Calu3 (cell line): ENCODE data around the gene GMDS. TPM values are rescaled to one million over a fixed set of nuclear protein-coding genes. Genes with fewer than 3 reads are reported as not detected.

ENCODE experiments used
- BruUV-seq: library from RNA; stranded (reverse); fragments of 400-500 nt; replicated peaks from 2 replicates; lab custom pipeline; 2021; lab: Mats Ljungman, UMichigan
- CTCF ChIA-PET: fragments of 300-600 bp; sonication (Branson Sonifier 250); formaldehyde crosslinking; loops from one replicate; lab custom pipeline; 2022; ENCODE audit warnings: antibody characterized with exemption; lab: Charles Lee
- DNase-seq: peaks from one replicate; pipeline ENCODE4 v3.0.0; 2022
- H3K27ac Mint-ChIP-seq: one replicate; pipeline ENCODE4 v1.8.0; 2022; ENCODE audit warnings: mixed read lengths; ENCODE audit not compliant: unreplicated experiment
- H3K27me3 Mint-ChIP-seq: one replicate; pipeline ENCODE4 v1.8.0; 2022; ENCODE audit warnings: mixed read lengths; ENCODE audit not compliant: unreplicated experiment
- H3K36me3 Mint-ChIP-seq: one replicate; pipeline ENCODE4 v1.8.0; 2022; ENCODE audit warnings: mild to moderate bottlenecking, moderate library complexity, mixed read lengths; ENCODE audit not compliant: insufficient read depth, unreplicated experiment
- H3K4me1 Mint-ChIP-seq: one replicate; pipeline ENCODE4 v1.8.0; 2022; ENCODE audit warnings: mild to moderate bottlenecking, low read depth, mixed read lengths; ENCODE audit not compliant: unreplicated experiment
- H3K4me3 Mint-ChIP-seq: one replicate; pipeline ENCODE4 v1.8.0; 2022; ENCODE audit warnings: mild to moderate bottlenecking, low read depth, moderate library complexity, mixed read lengths; ENCODE audit not compliant: unreplicated experiment
- H3K9me3 Mint-ChIP-seq: one replicate; pipeline ENCODE4 v1.8.0; 2022; ENCODE audit warnings: low read depth, mixed read lengths; ENCODE audit not compliant: unreplicated experiment
- intact Hi-C: fragments of 100-400 bp; cut with micrococcal nuclease; formaldehyde crosslinking; loops from one replicate; pipeline ENCODE4 v1.10.0; 2022; ENCODE audit not compliant: unreplicated experiment
- total RNA-seq: library from RNA; stranded (reverse); gene quantifications from 2 replicates; pipeline ENCODE4 v1.2.3, GENCODE V29; 2022
- TF ChIP-seq, protein P1 (sequence below): fragments of 200-600 bp; IDR thresholded peaks from one replicate; pipeline ENCODE4 v1.8.0; 2022; ENCODE audit warnings: antibody characterized with exemption; ENCODE audit not compliant: unreplicated experiment

Gene GMDS
- total RNA-seq, 1 experiment from 2014 or later, result 58.2 TPM

DNA sequence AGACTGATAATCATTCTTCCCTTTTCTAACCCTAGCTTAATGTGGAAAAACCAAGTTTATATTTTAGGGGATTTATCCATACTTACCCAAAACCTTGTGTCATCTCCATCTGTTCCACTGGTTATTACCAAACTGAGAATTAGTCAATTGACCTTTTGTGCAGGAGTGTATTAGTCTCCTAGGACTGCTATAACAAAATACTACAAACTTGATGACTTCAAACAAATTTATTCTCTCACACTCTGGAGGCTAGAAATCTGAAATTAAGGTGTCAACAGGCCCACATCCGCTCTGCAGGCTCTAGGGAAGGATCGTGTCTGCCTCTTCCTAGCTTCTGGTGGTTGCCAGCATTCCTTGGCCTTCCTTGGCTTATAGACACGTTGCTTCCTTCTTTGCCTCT, 12.7 kb upstream of the GMDS start:
- no peak for DNase-seq
- intact Hi-C loops, result no loop called here
- BruUV-seq, result no TSS peak
- CTCF ChIA-PET, result interaction anchor here (1.0 kb wide), 1 partner anchor 8 kb away, joined by 4 read pairs; no protein-coding TSS in a partner anchor
- Mint-ChIP-seq H3K4me1 (peaks cover 29% of the 10 kb centered on the region), H3K4me3 (no peak overlapping the region), H3K9me3 (peaks cover 3% of the 10 kb centered on the region), H3K27ac (peak overlapping the region; percentile 73), H3K36me3 (no peaks in the 10 kb centered on the region), H3K27me3 (no peaks in the 10 kb centered on the region)
- TF ChIP-seq, protein P1, sequence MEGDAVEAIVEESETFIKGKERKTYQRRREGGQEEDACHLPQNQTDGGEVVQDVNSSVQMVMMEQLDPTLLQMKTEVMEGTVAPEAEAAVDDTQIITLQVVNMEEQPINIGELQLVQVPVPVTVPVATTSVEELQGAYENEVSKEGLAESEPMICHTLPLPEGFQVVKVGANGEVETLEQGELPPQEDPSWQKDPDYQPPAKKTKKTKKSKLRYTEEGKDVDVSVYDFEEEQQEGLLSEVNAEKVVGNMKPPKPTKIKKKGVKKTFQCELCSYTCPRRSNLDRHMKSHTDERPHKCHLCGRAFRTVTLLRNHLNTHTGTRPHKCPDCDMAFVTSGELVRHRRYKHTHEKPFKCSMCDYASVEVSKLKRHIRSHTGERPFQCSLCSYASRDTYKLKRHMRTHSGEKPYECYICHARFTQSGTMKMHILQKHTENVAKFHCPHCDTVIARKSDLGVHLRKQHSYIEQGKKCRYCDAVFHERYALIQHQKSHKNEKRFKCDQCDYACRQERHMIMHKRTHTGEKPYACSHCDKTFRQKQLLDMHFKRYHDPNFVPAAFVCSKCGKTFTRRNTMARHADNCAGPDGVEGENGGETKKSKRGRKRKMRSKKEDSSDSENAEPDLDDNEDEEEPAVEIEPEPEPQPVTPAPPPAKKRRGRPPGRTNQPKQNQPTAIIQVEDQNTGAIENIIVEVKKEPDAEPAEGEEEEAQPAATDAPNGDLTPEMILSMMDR, result no peak

DNA sequence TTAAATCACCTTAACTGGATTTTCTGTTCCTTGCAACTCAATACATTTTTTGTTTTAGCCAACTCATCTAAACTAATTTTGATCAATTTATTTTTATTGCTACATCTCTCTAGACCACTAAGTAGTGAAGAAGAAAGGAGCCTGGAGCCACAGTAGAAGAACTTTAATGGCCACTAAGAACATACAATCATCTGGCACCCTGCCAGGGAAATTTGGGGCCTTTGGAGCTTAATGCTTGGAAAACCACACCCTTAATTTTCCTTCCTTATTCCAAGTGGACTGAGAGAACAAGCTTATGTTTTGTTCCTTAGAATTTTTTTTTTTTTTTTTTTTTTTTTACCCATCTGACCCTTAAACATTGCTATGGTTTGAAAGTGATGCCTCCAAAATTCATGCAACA, 12.0 kb upstream of the GMDS start:
- TF ChIP-seq, protein P1, result no peak
- CTCF ChIA-PET, result interaction anchor here (0.6 to 0.7 kb wide), 2 partner anchors 31 to 766 kb away, joined by 3 to 4 read pairs; no protein-coding TSS in a partner anchor
- Mint-ChIP-seq H3K4me3 (no peak overlapping the region), H3K4me1 (peaks cover 29% of the 10 kb centered on the region), H3K27me3 (no peaks in the 10 kb centered on the region), H3K27ac (no peak overlapping the region), H3K9me3 (peaks cover 3% of the 10 kb centered on the region), H3K36me3 (peaks cover 4% of the 10 kb centered on the region)
- peak; percentile 18 for DNase-seq
- intact Hi-C loops, result no loop called here
- no TSS peak for BruUV-seq

GRCh38 chr6:2254747-2255146, 9.3 kb upstream of the GMDS start:
- Mint-ChIP-seq H3K27me3 (no peaks in the 10 kb centered on the region), H3K4me3 (no peak overlapping the region), H3K27ac (no peak overlapping the region), H3K36me3 (peaks cover 9% of the 10 kb centered on the region), H3K4me1 (peaks cover 17% of the 10 kb centered on the region), H3K9me3 (peaks cover 3% of the 10 kb centered on the region)
- no peak for DNase-seq
- no TSS peak for BruUV-seq
- intact Hi-C loops, result no loop called here
- CTCF ChIA-PET, result no interaction called here
- TF ChIP-seq, protein P1, result no peak

- peaks cover 11% of the 10 kb centered on the region for H3K4me1 Mint-ChIP-seq
- no peak overlapping the region for H3K27ac Mint-ChIP-seq
- H3K27me3 Mint-ChIP-seq, result no peaks in the 10 kb centered on the region
- TF ChIP-seq, protein P1, result no peak
- no TSS peak for BruUV-seq
- no peak for DNase-seq
- no peaks in the 10 kb centered on the region for H3K9me3 Mint-ChIP-seq
- H3K36me3 Mint-ChIP-seq, result peaks cover 34% of the 10 kb centered on the region
- intact Hi-C loops, result no loop called here
- CTCF ChIA-PET, result interaction anchor here (1.6 kb wide), 1 partner anchor 10 kb away, joined by 4 read pairs; no protein-coding TSS in a partner anchor
- H3K4me3 Mint-ChIP-seq, result no peak overlapping the region
These were observed 3.7 kb upstream of the GMDS start for GRCh38 chr6:2249126-2249525.
